Activated CD4-positive, alpha-beta T cell treated with anti-CD3 and anti-CD28 coated beads for 1 hour (primary cell): ENCODE measurements around the gene POU6F2.

Experiments used
- DNase-seq: peaks from one replicate; pipeline ENCODE4 v3.0.0-alpha.2; 2020

Gene POU6F2

DNA sequence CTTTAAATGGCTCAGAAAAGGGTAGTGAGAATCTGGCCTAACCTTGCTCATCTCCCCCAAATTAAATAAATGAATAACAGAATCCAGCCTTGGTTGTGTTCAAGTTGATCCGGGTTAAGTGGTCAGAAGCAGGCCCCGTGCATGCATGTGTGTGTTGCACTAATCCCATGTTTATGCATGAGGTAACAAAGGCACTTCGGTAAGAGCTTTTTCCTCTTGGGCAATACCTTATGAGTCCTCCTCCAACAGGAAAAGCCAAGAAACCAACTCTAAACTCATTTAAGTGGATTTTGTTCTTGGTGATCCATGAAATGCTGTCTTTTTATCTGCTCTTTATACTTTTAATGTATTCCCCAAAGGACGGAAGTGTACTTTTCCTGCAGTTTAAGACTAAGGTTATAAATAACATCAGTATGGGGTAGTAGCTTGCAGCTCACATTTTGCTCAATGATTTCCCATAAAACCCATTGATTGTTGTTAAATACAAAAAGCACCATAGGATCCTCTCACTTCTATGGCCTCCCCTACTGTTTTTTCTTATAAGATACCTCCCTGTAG, 483.6 kb downstream of the POU6F2 start:
- no peak for DNase-seq

DNA sequence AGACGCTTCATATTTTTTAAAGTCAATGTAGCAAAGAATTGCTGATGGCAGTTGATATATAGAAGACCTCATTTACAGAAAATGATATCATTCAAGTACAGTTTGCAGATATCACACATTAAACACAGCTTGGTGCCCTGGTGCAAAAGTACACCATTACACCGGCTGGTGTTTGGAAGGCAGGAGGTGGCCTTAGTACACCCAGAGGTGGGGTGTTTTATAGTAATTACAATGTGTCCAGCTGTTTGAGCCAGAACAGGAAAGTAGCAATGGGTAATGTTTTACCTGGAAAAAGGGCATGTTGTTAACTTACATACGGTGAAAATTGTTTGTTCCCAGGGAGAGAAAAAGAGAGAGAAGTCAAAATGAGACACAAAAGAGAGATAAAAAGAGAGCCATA, 485.5 kb downstream of the POU6F2 start:
- no peak for DNase-seq

DNA sequence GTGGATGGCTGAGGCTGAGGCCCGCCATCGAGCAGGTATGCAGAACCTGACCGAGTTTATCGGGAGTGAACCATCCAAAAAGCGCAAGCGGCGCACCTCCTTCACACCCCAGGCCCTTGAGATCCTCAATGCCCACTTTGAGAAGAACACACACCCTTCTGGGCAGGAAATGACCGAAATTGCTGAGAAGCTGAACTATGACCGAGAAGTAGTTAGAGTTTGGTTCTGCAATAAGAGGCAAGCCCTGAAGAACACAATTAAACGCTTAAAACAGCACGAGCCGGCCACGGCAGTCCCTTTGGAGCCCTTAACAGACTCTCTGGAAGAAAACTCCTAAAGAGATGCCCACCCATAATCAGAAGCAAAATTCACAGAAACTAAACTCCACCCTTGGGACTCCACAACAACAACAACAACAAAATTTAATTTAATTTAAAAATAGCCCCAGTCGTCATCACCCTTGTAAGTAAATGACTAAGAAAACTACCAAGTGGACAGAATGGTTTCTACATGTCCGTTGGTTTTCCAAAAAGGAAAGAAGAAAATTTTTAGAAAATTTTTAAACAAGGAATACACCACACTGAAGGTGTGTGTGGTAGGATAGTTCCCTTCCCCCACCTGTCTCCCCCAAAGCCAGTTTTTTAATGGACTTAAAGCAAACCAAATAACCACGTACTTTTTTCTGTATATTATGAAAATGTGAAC, 486.8 kb downstream of the POU6F2 start:
- no peak for DNase-seq

DNA sequence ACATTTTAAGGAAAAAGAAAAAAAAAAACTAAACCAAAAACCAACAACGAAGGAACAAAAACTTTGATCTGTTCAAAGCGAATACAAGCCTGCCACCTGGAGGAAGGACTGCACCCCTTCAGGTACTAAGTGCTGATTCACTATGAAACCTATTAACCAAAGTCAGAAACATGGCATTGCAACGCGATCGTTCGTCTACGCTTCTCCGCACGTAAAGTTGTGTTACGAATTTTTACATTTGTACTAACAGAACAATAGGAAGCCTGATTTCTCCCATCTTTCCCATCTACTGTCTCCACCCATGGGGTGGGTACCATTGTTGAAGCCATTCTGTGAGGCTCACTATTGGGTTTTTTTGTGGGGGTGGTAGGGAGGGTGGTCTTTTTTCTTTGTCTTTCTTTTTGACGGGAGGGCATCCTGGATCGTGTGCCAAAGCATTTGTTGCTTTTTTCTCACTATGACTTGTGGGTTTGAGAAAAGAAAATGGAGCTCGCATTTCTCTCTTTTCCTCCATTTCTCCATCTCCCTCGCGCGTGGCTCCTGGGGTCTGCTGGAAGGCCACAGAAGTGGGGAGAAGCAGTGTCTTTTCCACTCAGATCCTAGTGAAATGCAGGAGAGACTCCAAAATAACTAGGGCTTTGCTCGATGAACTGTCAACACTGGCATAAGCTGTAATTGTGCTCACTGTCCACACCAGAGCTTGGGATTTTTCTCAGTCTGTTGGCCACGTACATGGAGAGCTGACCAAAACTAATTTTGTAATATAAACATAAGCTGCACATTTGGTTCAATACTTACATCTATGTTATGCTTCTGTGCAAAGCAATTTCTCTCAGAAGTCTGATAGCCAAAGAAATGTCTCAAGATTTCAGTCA, 487.6 kb downstream of the POU6F2 start:
- no peak for DNase-seq

DNA sequence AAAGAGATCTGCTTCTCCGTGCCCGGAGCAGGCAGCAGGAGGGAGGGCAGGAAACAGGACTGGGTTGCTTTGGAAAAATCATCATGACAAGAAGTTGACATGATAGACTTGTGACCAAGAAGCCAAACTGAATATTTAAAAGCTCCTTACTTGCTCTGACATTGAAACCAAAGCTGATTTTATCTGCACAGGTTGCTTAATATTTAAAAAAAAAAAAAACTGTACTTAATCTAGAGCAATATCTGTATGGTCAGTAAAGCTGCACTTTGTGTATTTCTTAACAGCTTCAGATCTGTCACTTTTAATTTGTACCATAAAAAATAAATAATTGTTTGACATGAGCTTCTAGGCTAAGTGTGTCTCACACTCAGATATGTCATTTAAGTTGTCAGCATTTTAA, 490.6 kb downstream of the POU6F2 start:
- DNase-seq = no peak

DNA sequence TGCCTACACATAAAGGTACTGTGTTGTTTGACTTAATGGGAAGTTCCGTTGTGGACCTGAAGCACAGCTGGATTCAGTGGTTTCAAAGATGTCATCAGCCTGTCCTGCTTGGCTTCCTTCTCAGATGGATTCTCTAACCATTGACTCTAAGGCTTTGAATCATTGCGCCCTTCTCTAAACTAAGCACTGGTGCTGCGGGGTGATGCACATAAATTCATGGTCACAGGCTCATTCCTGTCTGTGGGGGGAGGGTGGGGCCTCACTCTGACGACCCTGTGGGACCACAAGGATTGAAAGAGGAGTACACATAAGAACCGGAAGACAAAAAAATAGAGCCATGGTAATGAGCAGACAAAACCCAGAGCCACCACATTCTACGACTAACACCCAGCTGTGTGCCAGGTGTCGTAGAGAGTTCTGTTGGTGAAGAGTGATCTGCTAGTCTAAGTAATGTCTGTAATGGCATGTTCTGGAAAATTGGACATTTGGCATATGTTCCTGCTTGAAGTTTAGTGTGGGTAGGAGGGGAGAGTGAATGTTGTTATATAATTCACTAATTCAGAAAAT, 491.2 kb downstream of the POU6F2 start:
- DNase-seq = no peak

DNA sequence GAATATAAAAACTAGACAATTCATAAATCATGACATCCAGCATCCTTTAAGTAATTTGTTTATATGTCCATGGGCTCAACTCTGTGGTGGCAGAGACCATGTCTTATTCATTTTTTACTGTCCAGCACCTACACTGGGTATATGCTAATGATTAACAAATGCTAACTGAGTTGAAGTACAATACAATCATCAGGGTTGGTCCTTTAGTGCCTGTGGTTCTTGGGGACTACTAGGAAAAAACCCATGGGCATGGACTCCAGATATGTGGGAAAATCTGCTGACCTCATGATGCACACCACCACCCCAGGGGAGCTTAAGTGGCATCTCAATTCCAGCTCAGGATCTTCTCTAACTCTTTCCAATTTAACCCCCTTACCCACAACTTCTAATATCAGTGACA, 503.2 kb downstream of the POU6F2 start:
- DNase-seq = no peak

DNA sequence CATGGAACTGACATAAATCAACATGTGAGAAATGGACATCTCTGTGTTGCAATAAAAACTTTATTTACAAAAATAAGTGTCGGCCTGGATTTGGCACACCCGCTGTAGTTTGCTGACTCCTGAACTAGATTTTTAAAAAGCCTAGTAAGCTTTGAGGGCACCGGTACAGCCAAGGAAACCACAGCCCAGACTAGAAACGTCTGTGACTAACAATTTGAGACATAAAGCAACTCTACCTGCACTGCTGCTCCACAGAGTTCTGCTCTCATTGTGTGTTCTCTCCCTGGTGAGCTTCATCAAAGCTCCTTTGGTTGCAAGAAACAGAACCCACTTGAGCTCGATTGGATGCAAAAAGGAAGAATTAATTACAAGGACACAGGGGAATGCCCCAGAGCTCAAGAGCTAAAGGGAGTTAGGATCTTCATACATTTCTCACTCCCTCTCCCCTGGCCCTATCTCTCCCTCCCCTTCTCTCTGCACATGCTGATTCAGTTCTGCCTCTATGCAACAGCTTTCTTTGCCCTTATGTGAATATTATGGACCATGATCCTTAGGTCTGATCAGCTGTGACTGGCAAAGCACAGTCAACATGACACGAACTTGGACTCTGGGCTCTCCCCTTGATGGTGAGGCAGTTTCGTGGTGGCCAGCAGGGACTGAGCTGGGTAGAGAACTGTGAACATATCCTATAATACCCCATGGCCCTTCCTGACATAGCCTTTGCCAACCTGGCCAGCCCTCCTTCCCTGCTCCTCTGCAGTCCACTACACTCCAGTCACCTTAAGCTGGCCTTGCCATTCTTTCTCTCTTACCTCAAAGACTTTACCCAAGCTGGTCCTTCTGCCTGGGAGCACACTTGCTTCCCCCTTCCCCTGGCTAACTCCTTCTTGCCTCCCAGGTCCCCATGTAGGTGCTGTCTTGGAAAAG, 511.0 kb downstream of the POU6F2 start:
- no peak for DNase-seq

DNA sequence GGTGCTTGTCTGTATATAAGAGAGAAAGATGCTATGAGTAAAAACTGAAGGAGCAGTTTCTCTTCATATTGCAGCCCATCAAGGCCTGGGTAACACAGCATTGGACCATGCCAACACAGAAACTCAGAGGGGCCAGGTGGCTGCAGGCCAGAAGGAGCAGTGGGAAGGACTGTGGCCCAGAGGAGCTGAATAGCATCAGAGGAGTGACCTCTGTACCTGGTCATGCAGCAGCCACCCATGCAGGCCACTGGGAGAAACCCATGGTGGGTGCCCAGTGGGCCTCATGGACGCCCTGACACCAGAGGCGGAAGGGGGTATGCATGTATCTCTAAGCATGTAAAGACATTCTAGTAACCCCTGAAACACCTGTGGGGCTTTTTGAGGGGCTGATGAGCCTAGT, 512.6 kb downstream of the POU6F2 start:
- no peak for DNase-seq

DNA sequence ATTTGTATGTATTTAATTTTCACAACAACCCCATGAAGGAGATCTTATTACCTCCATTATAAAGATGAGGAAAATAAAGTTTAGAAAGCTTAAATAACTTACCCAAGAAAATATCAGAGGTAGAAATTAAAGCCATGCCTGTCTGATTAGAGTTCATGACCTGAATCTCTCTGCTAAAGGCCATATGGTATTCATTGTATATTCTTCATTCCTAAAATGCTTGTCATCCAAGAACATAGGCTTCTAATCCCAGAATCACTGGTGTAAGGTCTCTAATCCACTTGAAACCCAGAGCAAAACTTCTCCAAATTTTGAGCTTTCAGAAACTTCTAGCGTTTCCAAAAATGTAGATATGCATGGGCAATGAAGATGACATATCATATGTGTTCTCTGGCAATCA, 516.2 kb downstream of the POU6F2 start:
- DNase-seq = no peak

DNA sequence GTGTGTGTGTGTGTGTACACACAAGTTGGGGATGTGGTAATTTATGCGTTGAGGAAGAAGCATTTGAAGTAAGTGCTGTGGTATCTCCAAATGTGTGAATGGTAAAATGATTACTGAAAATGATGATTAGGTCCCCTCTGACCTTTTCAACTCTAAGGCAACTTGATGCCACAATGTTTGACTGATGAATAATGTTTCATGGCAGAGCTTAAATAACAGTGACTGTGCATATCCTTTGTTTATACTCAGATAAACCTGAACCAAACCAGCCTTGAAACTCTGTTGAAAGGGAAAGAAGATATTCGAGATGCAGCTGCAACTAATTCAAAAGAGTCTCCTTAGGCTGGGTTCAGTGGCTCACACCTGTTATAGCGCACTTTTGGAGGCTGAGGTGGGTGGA, 523.6 kb downstream of the POU6F2 start:
- DNase-seq = no peak

DNA sequence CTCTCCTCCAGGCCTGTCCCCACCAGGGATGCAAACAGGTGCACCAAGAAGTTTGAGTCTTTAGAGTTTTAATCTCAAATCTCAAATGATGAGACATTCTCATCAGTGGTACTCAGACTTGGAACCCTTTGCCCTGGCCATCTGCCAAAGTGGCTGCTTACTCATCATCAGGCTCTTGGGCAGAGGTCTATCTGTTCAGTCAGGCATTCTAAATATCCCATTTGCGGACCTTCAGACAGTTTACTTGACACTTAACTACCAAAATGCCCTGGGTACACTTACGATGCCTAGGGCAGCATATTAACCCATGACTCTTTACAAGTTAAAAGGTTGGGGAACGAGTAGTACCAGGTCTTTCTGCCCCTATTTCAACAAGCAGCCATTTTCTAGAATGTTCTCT, 527.3 kb downstream of the POU6F2 start:
- no peak for DNase-seq

DNA sequence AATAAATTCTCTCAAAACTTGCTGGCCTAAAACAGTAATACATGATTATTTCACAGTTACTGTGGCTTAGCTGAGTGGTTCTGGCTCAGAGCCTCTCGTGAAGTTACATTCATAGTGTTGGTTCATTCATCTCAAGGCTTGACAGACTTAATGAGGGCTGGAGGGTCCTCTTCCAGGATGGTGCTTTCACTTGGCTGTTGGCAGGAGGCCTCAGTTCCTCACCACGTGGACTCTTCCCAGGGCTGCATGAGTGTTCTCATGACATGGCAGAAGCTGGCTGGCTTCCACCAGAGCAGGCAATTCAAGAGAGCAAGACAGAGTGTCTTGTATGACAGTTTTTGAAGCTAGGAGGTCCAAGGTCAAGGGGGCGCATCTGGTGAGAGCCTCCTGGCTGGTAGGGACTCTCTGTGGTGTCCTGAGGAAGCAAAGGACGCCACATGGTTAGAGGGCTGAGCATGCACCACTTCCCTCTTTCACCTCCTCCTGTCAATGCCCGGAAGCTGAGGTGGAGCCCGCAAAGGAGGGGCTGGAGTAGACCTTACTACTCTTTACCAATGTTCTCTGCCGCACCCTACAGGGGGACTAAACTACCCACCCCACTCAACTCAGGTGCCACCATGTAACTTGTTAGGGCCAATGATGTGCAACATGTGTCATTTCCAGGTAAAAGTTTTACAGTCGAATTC, 530.3 kb downstream of the POU6F2 start:
- no peak for DNase-seq

DNA sequence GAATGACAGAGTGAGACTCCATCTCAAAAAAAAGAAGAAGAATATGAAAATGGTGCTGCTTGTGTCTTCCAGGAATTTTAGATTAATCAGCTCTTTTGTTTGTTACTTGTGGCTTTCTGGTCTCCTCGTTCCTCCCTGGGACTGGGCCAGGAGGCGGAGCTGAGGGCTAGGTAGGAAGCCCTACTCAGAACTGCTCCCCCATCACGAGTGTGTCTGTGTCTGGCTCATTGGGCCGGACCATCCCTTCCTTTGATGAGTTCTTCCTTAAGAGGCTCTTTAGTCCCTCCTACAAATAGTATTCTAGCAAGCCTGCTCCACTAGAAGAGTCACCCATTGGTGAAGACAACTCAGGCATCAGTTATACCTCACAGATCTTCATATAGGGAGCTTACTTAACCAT, 531.7 kb downstream of the POU6F2 start:
- DNase-seq = no peak

DNA sequence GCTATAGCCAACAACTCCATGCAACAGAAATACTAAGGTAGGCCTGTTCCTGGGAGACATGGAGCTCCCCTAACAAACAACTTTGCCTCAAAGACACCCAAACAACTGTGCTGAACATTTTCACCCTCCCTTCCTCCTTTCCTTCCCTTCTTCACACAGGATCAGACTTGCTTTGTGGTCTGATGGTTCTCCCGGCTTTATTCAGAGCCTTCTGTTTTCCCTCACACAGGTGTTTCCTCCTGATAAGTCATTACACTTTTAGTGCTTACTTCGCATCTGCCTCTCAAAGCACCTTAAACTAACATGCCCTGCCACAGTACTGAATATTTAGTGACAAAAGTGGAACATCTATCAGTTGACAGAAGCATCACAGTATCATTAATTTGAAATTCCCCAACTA, 532.2 kb downstream of the POU6F2 start:
- no peak for DNase-seq

DNA sequence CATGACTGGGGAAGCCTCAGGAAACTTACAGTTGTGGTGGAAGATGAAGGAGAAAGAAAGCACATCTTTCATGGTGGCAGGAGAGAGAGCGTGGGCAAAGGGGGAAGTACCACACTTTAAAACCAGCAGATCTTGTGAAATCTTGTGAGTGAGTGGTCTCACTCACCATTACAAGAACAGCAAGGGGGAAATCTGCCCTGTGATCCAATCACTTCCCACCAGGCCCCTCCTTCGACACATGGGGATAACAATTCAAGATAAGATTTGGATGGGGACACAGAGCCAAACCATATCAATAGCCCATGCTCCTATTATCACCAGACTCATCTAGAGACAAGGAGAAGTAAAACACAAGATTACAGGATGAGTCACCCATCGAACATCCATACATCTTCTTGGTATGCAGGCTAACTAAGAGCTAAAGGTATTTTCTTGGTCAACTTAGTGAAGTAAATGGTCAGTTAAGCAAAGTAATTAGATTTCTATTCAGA, 533.2 kb downstream of the POU6F2 start:
- DNase-seq = no peak

DNA sequence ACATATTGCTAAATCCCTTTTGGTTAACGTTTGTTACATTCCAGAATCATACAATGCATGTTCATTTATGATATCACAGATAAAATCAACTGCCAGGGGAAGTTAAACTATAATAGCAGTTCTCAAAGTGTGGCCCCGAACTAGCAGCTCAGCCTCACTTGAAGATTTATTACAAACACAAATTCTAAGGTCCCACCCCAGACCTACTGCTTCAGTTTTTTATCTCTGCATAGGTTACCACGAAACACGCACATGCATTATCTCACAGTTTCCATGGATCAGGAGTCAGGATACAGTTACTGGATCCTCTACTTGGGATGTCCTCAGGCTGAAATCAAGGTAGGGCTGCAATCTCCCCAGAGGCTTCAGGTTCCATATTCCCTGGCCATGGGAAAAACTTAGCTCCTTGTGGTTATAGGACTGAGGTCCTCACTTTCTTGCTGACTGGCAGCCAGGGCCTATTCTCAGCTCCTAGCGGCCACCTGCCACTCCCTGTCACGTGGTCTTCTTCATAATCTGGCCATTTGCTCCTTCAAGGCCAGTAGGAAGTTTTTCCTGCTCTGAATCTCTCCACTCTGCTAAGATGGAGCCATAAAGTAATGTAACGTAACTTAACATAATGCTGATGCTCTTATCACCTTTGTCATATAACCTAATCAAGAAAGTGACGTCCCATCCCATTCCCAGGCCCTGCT, 538.0 kb downstream of the POU6F2 start:
- DNase-seq = no peak

DNA sequence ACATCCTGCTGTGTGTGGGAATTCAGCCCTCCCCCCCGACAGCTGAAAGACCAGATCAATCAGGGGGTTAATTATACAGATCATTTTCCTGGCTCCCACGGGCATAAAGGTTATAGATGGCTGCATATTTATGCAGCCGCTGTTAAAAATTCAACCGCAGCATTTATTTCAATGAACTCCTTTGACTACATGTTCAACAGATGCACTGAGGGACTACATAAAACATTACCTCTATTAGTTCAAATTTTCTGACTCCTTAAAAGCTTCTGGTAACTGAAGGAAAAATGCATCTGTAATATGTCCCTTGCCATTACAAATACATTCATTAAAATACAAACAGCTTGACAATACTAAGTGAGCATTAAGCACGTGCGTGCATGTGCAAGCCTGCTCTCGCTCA, 538.8 kb downstream of the POU6F2 start:
- DNase-seq = no peak

DNA sequence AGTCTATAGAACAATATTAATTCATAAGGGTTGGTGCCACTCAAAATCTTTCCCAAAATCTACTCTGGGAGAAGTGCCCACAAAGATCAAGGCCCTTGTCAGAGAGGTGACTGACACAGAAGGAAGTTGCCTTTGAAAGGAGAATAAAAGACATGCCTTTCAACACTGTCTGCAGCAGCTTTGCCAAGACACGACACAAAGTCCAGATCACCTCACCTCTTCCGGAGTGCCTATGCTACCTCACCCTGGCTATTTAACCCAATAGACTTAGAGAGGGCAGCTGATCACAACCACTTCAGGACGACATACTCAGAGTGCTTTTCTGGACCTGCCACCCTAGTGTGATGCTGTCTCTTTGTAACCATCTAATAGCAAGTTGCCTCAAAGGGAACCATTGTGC, 539.5 kb downstream of the POU6F2 start:
- no peak for DNase-seq
